HL-60/S4 (cell line): ENCODE data around the gene PIERCE2.
"Not testable (repeated sequence)": the region's sequence is repeated elsewhere in the genome, so short reads cannot be mapped to it uniquely, and the experiment has no call there.

Experiments used
- in situ Hi-C: fragments of 300-500 bp; cut with MboI; formaldehyde crosslinking; loops from 2 replicates; pipeline ENCODE4 v1.14.3; 2022; ENCODE audit warnings: low sequenced_read_pairs

Gene PIERCE2

DNA sequence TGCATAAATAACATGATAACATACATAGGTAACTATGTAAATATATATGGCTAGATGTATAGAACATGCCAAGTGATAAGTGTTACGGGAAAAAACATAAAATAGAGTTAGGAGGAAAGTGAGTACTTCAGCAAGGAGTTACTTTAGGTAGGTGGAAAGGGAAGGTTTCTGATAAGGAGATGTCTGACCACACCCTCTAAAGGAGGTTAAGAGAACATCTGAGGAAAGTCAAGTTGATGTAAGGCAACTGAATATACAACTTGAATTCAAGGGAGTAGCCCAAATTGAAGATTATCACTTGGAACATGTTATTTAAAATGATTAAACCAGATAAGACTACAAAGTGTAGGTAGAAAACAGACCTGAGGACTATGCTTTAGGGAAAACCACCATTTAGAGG, 13.8 kb downstream of the PIERCE2 start:
- in situ Hi-C loops = no loop called here

- in situ Hi-C loops = loop anchor here (10.0 kb wide), 1 partner anchor 220 kb away; no protein-coding TSS in a partner anchor
These were observed 26.9 kb downstream of the PIERCE2 start for GRCh38 chr15:55434989-55435825.

DNA sequence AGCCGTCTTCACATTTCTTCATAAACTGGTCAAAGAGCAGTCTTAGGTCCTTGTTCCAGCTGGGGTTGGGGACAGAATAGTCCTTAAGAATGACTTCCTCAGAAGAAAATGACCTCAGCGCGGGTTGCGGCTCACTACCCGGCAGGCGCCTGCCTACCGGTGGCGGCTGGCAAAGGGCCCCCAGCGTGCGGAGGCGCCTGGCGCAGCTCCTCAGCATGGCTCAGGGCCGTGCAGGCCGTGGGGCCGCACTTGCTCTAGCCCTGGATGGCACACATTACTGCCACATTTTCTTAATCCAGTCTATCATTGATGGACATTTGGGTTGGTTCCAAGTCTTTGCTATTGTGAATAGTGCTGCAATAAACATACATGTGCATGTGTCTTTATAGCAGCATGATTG, 34.8 kb downstream of the PIERCE2 start:
- in situ Hi-C loops = not testable (repeated sequence)

DNA sequence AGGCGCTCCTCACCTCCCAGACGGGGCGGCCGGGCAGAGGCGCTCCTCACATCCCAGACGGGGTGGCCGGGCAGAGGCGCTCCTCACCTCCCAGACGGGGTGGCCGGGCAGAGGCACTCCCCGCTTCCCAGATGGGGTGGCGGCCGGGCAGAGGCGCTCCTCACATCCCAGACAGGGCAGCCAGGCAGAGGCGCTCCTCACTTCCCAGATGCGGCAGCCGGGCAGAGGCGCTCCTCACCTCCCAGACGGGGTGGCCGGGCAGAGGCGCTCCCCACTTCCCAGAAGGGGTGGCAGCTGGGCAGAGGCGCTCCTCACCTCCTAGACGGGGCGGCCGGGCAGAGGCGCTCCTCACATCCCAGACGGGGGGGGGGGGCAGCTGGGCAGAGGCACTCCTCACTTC, 37.6 kb downstream of the PIERCE2 start:
- in situ Hi-C loops = not testable (repeated sequence)

DNA sequence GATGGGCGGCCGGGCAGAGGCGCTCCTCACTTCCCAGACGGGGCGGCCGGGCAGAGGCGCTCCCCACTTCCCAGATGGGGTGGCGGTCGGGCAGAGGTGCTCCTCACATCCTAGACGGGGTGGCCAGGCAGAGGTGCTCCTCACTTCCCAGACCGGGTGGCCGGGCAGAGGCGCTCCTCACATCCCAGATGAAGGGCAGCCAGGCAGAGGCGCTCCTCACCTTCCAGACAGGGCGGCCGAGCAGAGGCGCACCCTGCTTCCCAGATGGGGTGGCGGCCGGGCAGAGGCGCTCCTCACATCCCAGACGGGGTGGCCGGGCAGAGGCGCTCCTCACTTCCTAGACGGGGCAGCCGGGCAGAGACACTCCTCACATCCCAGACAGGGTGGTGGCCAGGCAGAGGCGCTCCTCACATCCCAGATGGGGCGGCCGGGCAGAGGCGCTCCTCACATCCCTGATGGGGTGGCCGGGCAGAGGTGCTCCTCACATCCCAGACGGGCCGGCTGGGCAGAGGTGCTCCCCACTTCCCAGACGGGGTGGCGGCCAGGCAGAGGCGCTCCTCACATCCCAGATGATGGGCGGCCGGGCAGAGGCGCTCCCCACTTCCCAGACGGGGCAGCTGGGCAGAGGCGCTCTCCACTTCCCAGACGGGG, 38.2 kb downstream of the PIERCE2 start:
- in situ Hi-C loops = not testable (repeated sequence)

DNA sequence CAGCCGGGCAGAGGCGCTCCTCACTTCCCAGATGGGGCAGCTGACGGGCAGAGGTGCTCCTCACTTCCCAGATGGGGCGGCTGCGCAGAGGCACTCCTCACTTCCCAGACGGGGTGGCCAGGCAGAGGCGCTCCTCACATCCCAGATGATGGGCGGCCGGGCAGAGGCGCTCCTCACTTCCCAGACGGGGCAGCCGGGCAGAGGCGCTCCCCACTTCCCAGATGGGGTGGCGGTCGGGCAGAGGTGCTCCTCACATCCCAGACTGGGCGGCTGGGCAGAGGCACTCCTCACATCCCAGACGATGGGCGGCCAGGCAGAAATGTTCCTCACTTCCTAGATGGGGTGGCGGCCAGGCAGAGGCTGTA, 38.7 kb downstream of the PIERCE2 start:
- in situ Hi-C loops = not testable (repeated sequence)

DNA sequence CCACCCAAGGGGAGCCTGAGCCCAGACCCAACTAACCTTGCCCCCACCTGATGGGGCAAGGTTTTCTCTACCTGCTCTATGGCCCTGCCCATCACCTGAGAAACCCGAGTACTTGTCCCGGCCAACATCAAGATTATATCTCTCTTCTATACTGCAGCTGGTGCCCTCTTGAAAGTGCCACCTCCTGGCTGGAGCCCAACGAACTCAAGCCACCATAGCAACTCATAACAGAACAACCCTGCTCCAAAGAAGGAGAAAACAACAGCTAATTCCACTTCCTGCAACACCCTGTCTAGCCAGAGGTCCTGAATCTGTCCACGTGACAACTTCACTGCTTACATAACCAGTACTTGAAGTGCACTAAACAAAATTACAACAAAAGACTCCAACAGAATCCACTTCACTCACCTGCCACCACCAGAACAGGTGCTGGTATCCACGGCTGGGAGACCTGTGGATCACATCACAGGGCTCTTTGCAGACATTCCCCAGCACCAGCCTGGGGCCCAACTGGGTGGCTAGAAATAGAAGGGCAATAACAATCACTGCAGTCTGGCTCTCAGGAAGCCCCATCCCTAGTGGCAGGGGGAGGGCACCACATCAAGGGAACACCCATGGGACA, 49.2 kb downstream of the PIERCE2 start:
- in situ Hi-C loops = no loop called here

GRCh38 chr15:55461447-55461846, 53.2 kb downstream of the PIERCE2 start:
- in situ Hi-C loops = no loop called here

GRCh38 chr15:55468321-55468720, 60.0 kb downstream of the PIERCE2 start:
- in situ Hi-C loops = no loop called here
